ENCODE measurements around the gene CD163. TPM values are rescaled to one million over a fixed set of nuclear protein-coding genes. Genes with fewer than 3 reads are reported as not detected.

Gene CD163
- total RNA-seq, 1 experiment from 2014 or later, result 0.64 TPM

- Histone ChIP-seq H3K27ac (ENCODE audit: low read length) (no peak overlapping the region), H3K9me3 (ENCODE audit: control insufficient read depth, insufficient read depth, low read depth, low read length) (no peaks in the 10 kb centered on the region), H3K27me3 (ENCODE audit: control insufficient read depth, insufficient read depth, low read length) (no peaks in the 10 kb centered on the region), H3K4me3 (ENCODE audit: low read depth in 2 of 2, low read length in 2 of 2) (no peak overlapping the region), H3K36me3 (ENCODE audit: control insufficient read depth, insufficient read depth, low read length) (no peaks in the 10 kb centered on the region), H3K4me1 (ENCODE audit: control insufficient read depth, insufficient read depth, low read length) (no peaks in the 10 kb centered on the region)
- intact Hi-C loops (cut with micrococcal nuclease; ENCODE audit: unreplicated experiment) (no loop called here), in situ Hi-C loops (cut with HindIII; ENCODE audit: low pct_unique_long_range_greater_than_20kb, low sequenced_read_pairs) (no loop called here)
- BruUV-seq (replicated peaks), result no TSS peak
- ATAC-seq (no peak), DNase-seq (ENCODE audit: low read depth, low spot score) (no peak)
- ChIA-PET CTCF (no interaction called here), POLR2A (no interaction called here)
- TF ChIP-seq POLR2AphosphoS5 (IDR thresholded peaks at IDR 0.05; ENCODE audit: low read depth, low read length), result no peak
- TF ChIP-seq CTCF (IDR thresholded peaks at IDR 0.05), result no peak
- TF ChIP-seq SIN3A (IDR thresholded peaks at IDR 0.05; ENCODE audit: borderline replicate concordance, insufficient read depth, low read depth, low read length), result no peak
- no peak for TF ChIP-seq TCF7L2 (IDR thresholded peaks at IDR 0.05; ENCODE audit: low read depth, low read length)
- TF ChIP-seq, protein P1, sequence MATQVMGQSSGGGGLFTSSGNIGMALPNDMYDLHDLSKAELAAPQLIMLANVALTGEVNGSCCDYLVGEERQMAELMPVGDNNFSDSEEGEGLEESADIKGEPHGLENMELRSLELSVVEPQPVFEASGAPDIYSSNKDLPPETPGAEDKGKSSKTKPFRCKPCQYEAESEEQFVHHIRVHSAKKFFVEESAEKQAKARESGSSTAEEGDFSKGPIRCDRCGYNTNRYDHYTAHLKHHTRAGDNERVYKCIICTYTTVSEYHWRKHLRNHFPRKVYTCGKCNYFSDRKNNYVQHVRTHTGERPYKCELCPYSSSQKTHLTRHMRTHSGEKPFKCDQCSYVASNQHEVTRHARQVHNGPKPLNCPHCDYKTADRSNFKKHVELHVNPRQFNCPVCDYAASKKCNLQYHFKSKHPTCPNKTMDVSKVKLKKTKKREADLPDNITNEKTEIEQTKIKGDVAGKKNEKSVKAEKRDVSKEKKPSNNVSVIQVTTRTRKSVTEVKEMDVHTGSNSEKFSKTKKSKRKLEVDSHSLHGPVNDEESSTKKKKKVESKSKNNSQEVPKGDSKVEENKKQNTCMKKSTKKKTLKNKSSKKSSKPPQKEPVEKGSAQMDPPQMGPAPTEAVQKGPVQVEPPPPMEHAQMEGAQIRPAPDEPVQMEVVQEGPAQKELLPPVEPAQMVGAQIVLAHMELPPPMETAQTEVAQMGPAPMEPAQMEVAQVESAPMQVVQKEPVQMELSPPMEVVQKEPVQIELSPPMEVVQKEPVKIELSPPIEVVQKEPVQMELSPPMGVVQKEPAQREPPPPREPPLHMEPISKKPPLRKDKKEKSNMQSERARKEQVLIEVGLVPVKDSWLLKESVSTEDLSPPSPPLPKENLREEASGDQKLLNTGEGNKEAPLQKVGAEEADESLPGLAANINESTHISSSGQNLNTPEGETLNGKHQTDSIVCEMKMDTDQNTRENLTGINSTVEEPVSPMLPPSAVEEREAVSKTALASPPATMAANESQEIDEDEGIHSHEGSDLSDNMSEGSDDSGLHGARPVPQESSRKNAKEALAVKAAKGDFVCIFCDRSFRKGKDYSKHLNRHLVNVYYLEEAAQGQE (IDR thresholded peaks at IDR 0.05; ENCODE audit: insufficient read depth in 1 of 2, low read depth in 2 of 2, low read length in 1 of 2), result no peak
These were observed 2.5 kb downstream of the CD163 start for GRCh38 chr12:7501031-7501588.

DNA sequence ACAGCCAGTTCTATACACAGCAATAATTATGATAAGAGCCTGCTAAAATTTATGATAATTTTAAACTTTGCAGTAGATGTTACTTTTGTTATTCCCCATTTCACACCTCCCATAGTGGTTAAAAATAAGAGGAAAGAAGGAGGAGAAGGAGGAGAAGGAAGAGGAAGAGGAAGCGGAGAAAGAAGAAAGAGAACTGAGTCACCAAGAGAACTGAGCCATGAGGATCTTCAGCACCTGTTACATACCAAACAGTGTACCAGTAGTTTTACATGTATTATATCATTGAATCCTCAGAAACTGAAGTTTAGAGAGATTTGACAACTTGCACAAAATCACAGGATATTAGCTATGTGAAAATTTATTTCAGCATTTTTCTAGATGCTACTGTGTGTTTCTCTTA lies 3.9 kb downstream of the CD163 start:
- Histone ChIP-seq H3K9me3 (ENCODE audit: control insufficient read depth, insufficient read depth, low read depth, low read length) (no peaks in the 10 kb centered on the region), H3K4me1 (ENCODE audit: control insufficient read depth, insufficient read depth, low read length) (no peaks in the 10 kb centered on the region), H3K36me3 (ENCODE audit: control insufficient read depth, insufficient read depth, low read length) (no peaks in the 10 kb centered on the region), H3K27me3 (ENCODE audit: control insufficient read depth, insufficient read depth, low read length) (no peaks in the 10 kb centered on the region), H3K27ac (ENCODE audit: low read length) (no peak overlapping the region), H3K4me3 (ENCODE audit: low read depth in 2 of 2, low read length in 2 of 2) (no peak overlapping the region)
- in situ Hi-C loops (cut with HindIII; ENCODE audit: low pct_unique_long_range_greater_than_20kb, low sequenced_read_pairs) (no loop called here), intact Hi-C loops (cut with micrococcal nuclease; ENCODE audit: unreplicated experiment) (no loop called here)
- no TSS peak for BruUV-seq (replicated peaks)
- ChIA-PET POLR2A (no interaction called here), CTCF (no interaction called here)
- ATAC-seq (no peak), DNase-seq (ENCODE audit: low read depth, low spot score) (no peak)
- TF ChIP-seq TCF7L2 (IDR thresholded peaks at IDR 0.05; ENCODE audit: low read depth, low read length) (no peak), POLR2AphosphoS5 (IDR thresholded peaks at IDR 0.05; ENCODE audit: low read depth, low read length) (no peak), CTCF (IDR thresholded peaks at IDR 0.05) (no peak), SIN3A (IDR thresholded peaks at IDR 0.05; ENCODE audit: borderline replicate concordance, insufficient read depth, low read depth, low read length) (no peak)
- TF ChIP-seq, protein P1 (IDR thresholded peaks at IDR 0.05; ENCODE audit: insufficient read depth in 1 of 2, low read depth in 2 of 2, low read length in 1 of 2), result no peak

All from Panc1 (cell line).